MM.1S (cell line): ENCODE measurements around the gene DDAH1.

Experiments
- EZH2 ChIP-seq: fragments of 300-600 bp; sonication (generic); optimal IDR thresholded peaks from 2 replicates; pipeline ENCODE3; 2017; ENCODE audit warnings: low read depth, mild to moderate bottlenecking, antibody characterized with exemption, low read length, mixed read lengths
- TF ChIP-seq, protein P1 (sequence below): fragments of 300-600 bp; sonication (generic); IDR thresholded peaks from 2 replicates; pipeline ENCODE4 v1.5.1; 2016; ENCODE audit warnings: antibody characterized with exemption, low read length, mixed read lengths

GRCh38 chr1:85365851-85366250, 99.1 kb downstream of the DDAH1 start:
- TF ChIP-seq, protein P1, sequence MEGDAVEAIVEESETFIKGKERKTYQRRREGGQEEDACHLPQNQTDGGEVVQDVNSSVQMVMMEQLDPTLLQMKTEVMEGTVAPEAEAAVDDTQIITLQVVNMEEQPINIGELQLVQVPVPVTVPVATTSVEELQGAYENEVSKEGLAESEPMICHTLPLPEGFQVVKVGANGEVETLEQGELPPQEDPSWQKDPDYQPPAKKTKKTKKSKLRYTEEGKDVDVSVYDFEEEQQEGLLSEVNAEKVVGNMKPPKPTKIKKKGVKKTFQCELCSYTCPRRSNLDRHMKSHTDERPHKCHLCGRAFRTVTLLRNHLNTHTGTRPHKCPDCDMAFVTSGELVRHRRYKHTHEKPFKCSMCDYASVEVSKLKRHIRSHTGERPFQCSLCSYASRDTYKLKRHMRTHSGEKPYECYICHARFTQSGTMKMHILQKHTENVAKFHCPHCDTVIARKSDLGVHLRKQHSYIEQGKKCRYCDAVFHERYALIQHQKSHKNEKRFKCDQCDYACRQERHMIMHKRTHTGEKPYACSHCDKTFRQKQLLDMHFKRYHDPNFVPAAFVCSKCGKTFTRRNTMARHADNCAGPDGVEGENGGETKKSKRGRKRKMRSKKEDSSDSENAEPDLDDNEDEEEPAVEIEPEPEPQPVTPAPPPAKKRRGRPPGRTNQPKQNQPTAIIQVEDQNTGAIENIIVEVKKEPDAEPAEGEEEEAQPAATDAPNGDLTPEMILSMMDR: no peak
- no peak for TF ChIP-seq EZH2
